ENCODE results near the gene ZNF217. TPM values are rescaled to one million over a fixed set of nuclear protein-coding genes. Genes with fewer than 3 reads are reported as not detected.
A peak's percentile ranks its signal among the peaks of the same experiment; 100 is the strongest.
"Not testable (repeated sequence)": the region's sequence is repeated elsewhere in the genome, so short reads cannot be mapped to it uniquely, and the experiment has no call there.

The ZNF217 gene
- polyA plus RNA-seq: 1.9 and 3.0 TPM in 2 replicates
- 8.3 and 10.0 TPM in 2 replicates for polyA minus RNA-seq

- peak; percentile 14 for TF ChIP-seq CTCF (IDR thresholded peaks at IDR 0.05; ENCODE audit: poor library complexity, severe bottlenecking)
Observed at GRCh38 chr20:53593466-53594007, at the start of gene ZNF217. Gene ZNF217, minus strand, starts transcription at chr20:53593839. Its CDS starts 11,013 bp downstream, at chr20:53582826.

GRCh38 chr20:53643031-53643832 is 49.6 kb upstream of the ZNF217 start:
- H3K4me3 ChIP-seq (ENCODE audit: low read length): no peak overlapping the region
- H3K36me3 ChIP-seq (ENCODE audit: insufficient read depth, low read length): no peaks in the 10 kb centered on the region
- H3K9ac ChIP-seq (ENCODE audit: low read length): no peak overlapping the region
- no peak overlapping the region for H3K4me2 ChIP-seq (ENCODE audit: low read length)
- H3F3A ChIP-seq (ENCODE audit: insufficient read depth, low read length, poor library complexity, severe bottlenecking): no peaks in the 10 kb centered on the region
- H3K9me3 ChIP-seq (ENCODE audit: low read length): no peaks in the 10 kb centered on the region
- H2AFZ ChIP-seq (ENCODE audit: low read depth, low read length): no peak overlapping the region
- no peaks in the 10 kb centered on the region for H3K79me2 ChIP-seq (replicated peaks; ENCODE audit: insufficient read depth, low read length)
- no peak overlapping the region for H3K27ac ChIP-seq (ENCODE audit: low read length)
- H4K20me1 ChIP-seq (ENCODE audit: insufficient read depth): no peaks in the 10 kb centered on the region
- TF ChIP-seq REST (IDR thresholded peaks at IDR 0.05; ENCODE audit: borderline replicate concordance) (no peak), RAD21 (conservative IDR thresholded peaks at IDR 0.05) (no peak), SMC3 (conservative IDR thresholded peaks at IDR 0.05; ENCODE audit: poor library complexity) (no peak), EP300 (conservative IDR thresholded peaks at IDR 0.05; ENCODE audit: poor library complexity, severe bottlenecking) (no peak), EZH2 (IDR thresholded peaks at IDR 0.05; ENCODE audit: borderline replicate concordance, insufficient read depth, low read length, poor library complexity, severe bottlenecking) (no peak)
- H3K27me3 ChIP-seq (ENCODE audit: insufficient read depth, low read depth, low read length): no peaks in the 10 kb centered on the region
- no peaks in the 10 kb centered on the region for H3K9me2 ChIP-seq (ENCODE audit: insufficient read depth, low read length)

More at GRCh38 chr20:53593466-53594007, at the start of gene ZNF217:
- not testable (repeated sequence) for H3K9me3 ChIP-seq (ENCODE audit: low read length); H3F3A ChIP-seq (ENCODE audit: insufficient read depth, low read length, poor library complexity, severe bottlenecking); H4K20me1 ChIP-seq (ENCODE audit: insufficient read depth); H3K9me2 ChIP-seq (ENCODE audit: insufficient read depth, low read length); H3K27me3 ChIP-seq (ENCODE audit: insufficient read depth, low read depth, low read length); H3K36me3 ChIP-seq (ENCODE audit: insufficient read depth, low read length); H3K79me2 ChIP-seq (replicated peaks; ENCODE audit: insufficient read depth, low read length)
- Histone ChIP-seq H3K4me3 (ENCODE audit: low read length) (peak within 1 kb of the TSS; percentile 76), H3K4me2 (ENCODE audit: low read length) (peak within 1 kb of the TSS; percentile 48), H3K27ac (ENCODE audit: low read length) (peak within 1 kb of the TSS; percentile 60), H3K9ac (ENCODE audit: low read length) (peak within 1 kb of the TSS; percentile 75), H2AFZ (ENCODE audit: low read depth, low read length) (peak within 1 kb of the TSS; percentile 58)
